OCI-M2 (cell line): Measurements from ENCODE around the gene IL3.

Experiments
- DNase-seq: peaks from one replicate; lab custom pipeline; 2025; ENCODE audit not compliant: unreplicated experiment; lab: John Stamatoyannopoulos, UW

The IL3 gene

DNA sequence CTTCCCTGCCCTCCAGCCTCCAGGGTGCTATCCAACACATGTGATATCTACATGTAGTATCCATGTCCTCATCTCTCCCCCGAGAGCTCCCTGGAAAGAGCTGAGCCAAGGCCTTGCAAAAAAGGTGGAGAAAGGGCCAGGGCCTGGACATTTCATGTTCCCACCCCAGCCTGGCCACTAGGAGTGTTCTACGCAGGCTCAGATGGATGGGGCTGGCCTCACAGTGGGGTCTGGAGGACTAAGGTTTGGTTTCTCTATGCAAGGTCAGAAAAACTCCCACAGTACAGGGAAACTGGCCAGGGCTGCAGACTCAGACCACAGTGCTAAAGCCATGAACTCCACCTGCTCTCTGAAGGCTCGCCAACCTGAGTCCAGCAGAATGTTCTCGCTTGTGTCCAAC lies 11.6 kb downstream of the IL3 start:
- DNase-seq: no peak

DNA sequence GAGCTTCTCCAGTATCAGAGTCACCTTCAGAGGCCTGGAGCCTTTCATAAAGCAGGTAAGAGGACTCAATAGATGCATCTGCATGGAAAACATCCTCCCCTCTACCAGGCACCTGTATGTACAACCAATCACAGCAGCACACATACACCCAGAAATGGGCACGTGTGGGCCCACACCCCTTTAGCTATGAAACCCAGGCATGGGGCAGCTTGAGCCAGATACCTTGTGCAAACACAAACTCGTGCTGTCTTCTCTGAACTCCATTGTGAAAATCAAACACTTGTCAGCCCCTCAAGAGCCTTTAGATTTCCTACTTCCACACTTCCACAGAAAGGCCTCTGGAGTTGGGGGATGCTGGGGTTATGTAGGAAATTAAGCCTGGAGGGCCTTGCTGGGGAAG lies 12.1 kb downstream of the IL3 start:
- DNase-seq: no peak

DNA sequence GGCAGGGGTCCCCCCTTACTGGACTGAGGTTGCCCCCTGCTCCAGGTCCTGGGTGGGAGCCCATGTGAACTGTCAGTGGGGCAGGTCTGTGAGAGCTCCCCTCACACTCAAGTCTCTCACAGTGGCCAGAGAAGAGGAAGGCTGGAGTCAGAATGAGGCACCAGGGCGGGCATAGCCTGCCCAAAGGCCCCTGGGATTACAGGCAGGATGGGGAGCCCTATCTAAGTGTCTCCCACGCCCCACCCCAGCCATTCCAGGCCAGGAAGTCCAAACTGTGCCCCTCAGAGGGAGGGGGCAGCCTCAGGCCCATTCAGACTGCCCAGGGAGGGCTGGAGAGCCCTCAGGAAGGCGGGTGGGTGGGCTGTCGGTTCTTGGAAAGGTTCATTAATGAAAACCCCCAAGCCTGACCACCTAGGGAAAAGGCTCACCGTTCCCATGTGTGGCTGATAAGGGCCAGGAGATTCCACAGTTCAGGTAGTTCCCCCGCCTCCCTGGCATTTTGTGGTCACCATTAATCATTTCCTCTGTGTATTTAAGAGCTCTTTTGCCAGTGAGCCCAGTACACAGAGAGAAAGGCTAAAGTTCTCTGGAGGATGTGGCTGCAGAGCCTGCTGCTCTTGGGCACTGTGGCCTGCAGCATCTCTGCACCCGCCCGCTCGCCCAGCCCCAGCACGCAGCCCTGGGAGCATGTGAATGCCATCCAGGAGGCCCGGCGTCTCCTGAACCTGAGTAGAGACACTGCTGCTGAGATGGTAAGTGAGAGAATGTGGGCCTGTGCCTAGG lies 13.0 kb downstream of the IL3 start, which contains the start of gene CSF2:
Gene CSF2, plus strand, starts transcription at position 559 of the 783 bp plus-strand sequence. Its CDS starts 35 bp downstream, at position 594.
- DNase-seq: no peak

DNA sequence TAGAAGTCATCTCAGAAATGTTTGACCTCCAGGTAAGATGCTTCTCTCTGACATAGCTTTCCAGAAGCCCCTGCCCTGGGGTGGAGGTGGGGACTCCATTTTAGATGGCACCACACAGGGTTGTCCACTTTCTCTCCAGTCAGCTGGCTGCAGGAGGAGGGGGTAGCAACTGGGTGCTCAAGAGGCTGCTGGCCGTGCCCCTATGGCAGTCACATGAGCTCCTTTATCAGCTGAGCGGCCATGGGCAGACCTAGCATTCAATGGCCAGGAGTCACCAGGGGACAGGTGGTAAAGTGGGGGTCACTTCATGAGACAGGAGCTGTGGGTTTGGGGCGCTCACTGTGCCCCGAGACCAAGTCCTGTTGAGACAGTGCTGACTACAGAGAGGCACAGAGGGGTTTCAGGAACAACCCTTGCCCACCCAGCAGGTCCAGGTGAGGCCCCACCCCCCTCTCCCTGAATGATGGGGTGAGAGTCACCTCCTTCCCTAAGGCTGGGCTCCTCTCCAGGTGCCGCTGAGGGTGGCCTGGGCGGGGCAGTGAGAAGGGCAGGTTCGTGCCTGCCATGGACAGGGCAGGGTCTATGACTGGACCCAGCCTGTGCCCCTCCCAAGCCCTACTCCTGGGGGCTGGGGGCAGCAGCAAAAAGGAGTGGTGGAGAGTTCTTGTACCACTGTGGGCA lies 13.8 kb downstream of the IL3 start:
- DNase-seq: no peak

GRCh38 chr5:132074772-132075718 lies 14.6 kb downstream of the IL3 start:
- no peak for DNase-seq

DNA sequence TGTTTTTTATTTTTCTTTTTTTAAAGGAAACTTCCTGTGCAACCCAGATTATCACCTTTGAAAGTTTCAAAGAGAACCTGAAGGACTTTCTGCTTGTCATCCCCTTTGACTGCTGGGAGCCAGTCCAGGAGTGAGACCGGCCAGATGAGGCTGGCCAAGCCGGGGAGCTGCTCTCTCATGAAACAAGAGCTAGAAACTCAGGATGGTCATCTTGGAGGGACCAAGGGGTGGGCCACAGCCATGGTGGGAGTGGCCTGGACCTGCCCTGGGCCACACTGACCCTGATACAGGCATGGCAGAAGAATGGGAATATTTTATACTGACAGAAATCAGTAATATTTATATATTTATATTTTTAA lies 15.2 kb downstream of the IL3 start:
- no peak for DNase-seq

GRCh38 chr5:132076202-132076830 lies 15.9 kb downstream of the IL3 start:
- no peak for DNase-seq

DNA sequence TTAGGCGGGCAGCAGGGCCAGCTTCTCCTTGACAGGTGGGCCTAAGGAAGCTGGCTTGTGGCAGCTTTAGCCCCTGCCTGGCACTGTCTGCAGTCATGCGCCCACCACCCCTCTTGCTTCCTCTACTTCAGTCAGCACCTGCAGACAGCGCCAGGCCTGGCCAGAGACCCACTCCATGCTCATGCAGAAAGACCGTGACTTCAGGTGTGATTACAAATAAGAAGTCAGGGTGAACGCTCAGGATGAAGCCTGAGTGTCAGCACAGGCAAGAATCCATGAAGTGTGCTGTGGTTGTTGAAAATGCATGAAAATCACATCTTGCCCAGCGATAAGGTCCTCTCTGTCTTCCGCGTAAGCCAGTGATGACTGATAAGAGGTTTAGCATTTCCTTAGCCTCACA lies 16.5 kb downstream of the IL3 start:
- no peak for DNase-seq

GRCh38 chr5:132079081-132079480 lies 18.6 kb downstream of the IL3 start:
- DNase-seq: no peak

DNA sequence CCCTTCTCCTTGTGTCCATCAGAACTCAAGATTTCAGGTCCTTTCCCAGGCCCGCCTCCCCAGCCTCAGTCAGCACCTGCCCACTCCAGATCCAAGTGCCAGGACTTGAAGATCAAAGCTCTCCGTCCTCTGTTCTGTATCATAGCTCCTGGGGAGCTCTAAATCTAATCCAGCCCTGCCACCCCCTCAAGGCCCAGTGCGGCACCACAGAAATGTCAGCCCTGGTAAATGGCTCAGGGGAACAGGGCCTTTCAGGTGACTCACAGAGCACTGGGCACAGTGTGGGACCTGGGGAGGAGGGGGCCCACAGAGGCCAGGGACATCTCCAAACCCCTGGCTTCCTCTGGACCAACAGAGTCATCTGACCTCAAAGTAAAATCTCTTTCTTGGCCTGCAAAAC lies 19.2 kb downstream of the IL3 start:
- no peak for DNase-seq

DNA sequence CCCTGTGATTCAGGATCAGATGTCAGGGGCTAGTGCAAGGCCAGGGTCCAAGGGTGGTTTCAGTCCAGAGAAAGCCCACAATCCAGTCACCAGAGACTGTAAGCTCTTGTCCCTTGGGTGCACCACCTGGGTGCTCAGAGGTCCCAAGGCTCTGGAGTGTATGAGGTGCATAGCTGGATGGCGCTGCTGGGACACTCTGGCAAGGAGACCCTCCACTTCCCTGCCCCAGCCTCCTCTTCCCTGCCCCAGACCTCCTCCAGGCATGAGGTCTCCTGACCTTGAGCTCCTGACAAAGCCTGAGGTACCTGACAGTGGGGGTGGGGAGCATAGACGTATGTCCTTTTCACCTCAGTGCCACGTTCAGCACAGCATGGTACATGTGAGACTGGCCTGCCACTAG lies 20.1 kb downstream of the IL3 start:
- DNase-seq: no peak

DNA sequence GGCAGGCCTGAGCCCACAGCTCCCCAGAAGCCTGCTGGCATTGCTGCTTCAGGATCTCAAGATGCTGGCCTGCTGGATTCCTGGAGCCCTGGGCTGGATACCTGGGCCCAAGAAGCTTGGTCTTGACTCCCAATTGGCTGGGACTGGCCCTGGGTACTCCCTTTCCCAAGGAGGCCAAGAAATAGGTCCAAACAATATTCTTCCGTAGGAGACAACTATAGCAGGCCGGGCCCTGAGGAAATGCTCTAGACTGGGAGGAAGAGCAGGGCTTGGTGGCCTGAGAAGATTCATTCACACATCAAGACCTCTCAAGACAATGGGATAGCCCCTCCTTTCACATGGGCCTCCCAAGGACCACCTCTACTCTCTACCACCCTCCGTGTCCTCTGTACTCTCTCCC lies 21.0 kb downstream of the IL3 start:
- DNase-seq: no peak

DNA sequence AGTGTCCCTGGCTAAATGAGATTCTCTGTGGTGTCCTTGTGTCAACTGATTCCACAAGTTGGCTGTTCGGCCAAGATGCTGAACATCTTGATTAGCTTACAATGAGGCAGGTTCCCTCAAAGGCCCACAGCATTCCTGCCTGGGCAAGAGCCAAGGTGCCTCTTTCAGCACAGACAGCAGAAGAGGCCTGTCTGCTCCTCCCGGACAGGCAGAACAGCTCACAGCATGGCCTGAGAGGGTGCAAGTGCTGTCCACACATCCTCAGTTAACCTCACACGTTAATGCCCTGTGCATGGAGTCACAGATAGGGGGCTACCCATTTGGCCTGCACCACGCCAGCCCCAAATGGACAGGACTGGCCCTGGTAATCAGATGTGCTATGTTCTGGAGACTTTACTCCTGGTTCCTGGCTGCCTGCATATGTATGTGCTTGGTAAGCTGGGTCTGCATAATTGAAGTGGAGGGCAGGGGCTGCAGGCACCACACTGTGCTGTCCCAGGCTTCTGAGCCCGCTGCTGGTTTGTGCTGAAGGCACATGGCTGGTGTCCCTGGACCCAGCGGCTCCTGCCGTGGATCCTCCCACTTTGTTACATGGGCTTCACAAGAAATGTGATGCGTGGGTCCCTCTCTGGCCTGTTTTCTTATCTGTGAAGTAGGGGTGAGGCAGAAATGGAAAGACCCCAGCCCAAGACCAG lies 22.0 kb downstream of the IL3 start:
- DNase-seq: no peak

- no peak for DNase-seq
These were observed 22.7 kb downstream of the IL3 start for GRCh38 chr5:132083071-132083678.

- DNase-seq: no peak
These were observed 25.2 kb downstream of the IL3 start for GRCh38 chr5:132085686-132086085.

DNA sequence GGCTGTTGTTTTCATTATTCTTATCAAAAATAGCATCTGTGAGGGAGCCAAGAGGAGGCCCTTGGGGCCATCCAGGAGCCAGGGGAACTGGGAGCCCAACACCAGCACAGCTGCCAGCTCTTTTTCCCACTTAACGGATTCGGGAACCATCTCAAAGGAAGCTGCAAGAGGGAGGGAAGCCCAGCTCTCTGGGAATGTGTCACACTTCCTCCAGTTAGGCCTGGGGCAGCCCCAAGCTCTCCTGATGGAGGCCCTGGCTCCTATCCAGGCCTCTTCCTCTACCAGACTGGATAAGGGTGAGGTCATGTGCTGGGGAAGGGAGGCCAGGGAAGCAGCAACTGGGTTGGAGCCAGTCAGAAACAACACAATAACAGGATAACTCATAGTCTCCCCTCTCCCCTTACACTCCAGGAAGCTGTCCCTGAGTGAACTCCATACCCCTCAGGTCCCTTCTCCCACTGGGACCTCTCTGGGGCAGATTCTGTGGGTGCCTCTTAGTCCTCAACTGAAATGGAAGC lies 25.9 kb downstream of the IL3 start:
- DNase-seq: no peak

- no peak for DNase-seq
These were observed 26.7 kb downstream of the IL3 start for GRCh38 chr5:132087176-132087575.

DNA sequence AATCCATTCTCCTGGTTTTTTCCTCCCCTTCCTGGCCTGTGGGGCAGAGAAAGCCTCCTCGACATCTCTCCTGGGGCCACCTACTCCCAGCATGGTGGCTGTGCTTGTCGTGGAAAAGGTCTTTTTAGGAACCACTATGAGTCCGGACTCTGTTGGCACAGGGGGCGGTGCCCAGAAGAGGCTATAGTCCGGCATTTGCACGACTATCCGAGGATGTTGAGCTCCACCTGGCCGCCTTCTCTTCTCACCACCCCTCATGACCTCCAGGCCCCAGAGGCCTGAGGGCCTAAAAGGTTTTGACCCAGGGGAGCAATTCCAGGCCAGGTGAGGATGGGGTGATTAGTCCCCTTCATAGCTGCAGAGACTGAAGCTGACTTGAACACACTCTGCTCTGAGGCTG lies 27.2 kb downstream of the IL3 start:
- DNase-seq: no peak

- no peak for DNase-seq
These were observed 28.9 kb downstream of the IL3 start for GRCh38 chr5:132089363-132089762.

DNA sequence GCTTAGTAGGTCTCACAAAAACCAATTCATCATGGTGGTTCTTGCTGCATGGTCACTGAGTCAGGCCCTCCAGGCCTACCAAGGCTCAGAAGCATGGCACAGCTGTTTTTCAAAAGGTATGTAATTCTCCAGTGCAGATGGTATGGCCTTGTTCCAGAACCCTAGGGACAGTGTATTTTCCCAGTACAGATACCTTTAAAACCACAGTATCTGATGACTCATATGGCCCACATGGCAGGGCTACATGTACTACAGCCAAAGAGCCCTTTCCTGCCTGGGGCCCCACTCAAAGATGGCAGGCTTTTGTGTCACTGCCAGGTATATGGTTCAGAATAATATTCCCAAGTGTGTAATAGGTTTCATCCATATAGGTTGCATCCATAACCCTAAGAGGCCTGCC lies 29.7 kb downstream of the IL3 start:
- no peak for DNase-seq
